Loucy (cell line): ENCODE measurements around the gene PSMG3.
A peak's percentile ranks its signal among the peaks of the same experiment; 100 is the strongest.

Experiments
- H2AFZ ChIP-seq: fragments of 200-600 bp; sonication (generic); 2 replicates; pipeline ENCODE4 v1.6.0; 2016; ENCODE audit warnings: antibody characterized with exemption, mild to moderate bottlenecking, low read length, moderate library complexity
- H3F3A ChIP-seq: fragments of 200-600 bp; 2 replicates; pipeline ENCODE4 v1.6.0; 2016; ENCODE audit warnings: antibody characterized with exemption, low read depth, mild to moderate bottlenecking
- H3K27me3 ChIP-seq: fragments of 200-600 bp; sonication (generic); 2 replicates; pipeline ENCODE4 v1.6.1; 2014; ENCODE audit warnings: low read length, mild to moderate bottlenecking; ENCODE audit not compliant: insufficient read depth, poor library complexity, severe bottlenecking
- H3K36me3 ChIP-seq: fragments of 200-600 bp; sonication (generic); 2 replicates; pipeline ENCODE4 v1.6.1; 2016; ENCODE audit warnings: low read length; ENCODE audit not compliant: insufficient read depth
- H3K4me1 ChIP-seq: fragments of 200-600 bp; sonication (generic); 2 replicates; pipeline ENCODE4 v1.5.1; 2014; ENCODE audit warnings: low read length, mild to moderate bottlenecking; ENCODE audit not compliant: insufficient read depth, poor library complexity, severe bottlenecking
- H3K4me2 ChIP-seq: fragments of 200-600 bp; sonication (generic); 2 replicates; pipeline ENCODE4 v1.6.0; 2014; ENCODE audit warnings: antibody characterized with exemption, low read length, low read depth, mild to moderate bottlenecking; ENCODE audit not compliant: poor library complexity, severe bottlenecking
- H3K4me3 ChIP-seq: fragments of 200-600 bp; sonication (generic); 2 replicates; pipeline ENCODE4 v1.5.1; 2014; ENCODE audit warnings: low read length, mild to moderate bottlenecking, mixed read lengths; ENCODE audit not compliant: poor library complexity, severe bottlenecking
- H3K79me2 ChIP-seq: fragments of 200-600 bp; sonication (generic); 2 replicates; pipeline ENCODE4 v1.6.1; 2014; ENCODE audit warnings: low read length; ENCODE audit not compliant: insufficient read depth
- H3K9ac ChIP-seq: fragments of 200-600 bp; sonication (generic); 2 replicates; pipeline ENCODE4 v1.6.0; 2014; ENCODE audit warnings: mild to moderate bottlenecking, low read depth, low read length, moderate library complexity; ENCODE audit not compliant: poor library complexity, severe bottlenecking
- H3K9me2 ChIP-seq: fragments of 200-600 bp; sonication (generic); replicated peaks from 2 replicates; pipeline ENCODE4 v1.6.1; 2016; ENCODE audit warnings: low read depth, low read length, mixed read lengths
- H3K9me3 ChIP-seq: fragments of 200-600 bp; sonication (generic); 2 replicates; pipeline ENCODE4 v1.6.1; 2014; ENCODE audit warnings: mild to moderate bottlenecking, antibody characterized with exemption, low read length, low read depth; ENCODE audit not compliant: insufficient read depth
- H4K20me1 ChIP-seq: fragments of 200-600 bp; sonication (generic); 2 replicates; pipeline ENCODE4 v1.6.0; 2014; ENCODE audit warnings: antibody characterized with exemption, low read length, mild to moderate bottlenecking; ENCODE audit not compliant: insufficient read depth, poor library complexity, severe bottlenecking
- CTCF ChIP-seq: fragments of 200-600 bp; sonication (generic); conservative IDR thresholded peaks from 2 replicates; pipeline ENCODE4 v1.5.1; 2014; ENCODE audit warnings: mild to moderate bottlenecking, antibody characterized with exemption, low read length
- EZH2phosphoT487 ChIP-seq: fragments of 200-600 bp; IDR thresholded peaks from 2 replicates; pipeline ENCODE4 v1.6.1; 2018; ENCODE audit warnings: antibody characterized with exemption, mild to moderate bottlenecking, moderate library complexity, borderline replicate concordance

PSMG3 gene

GRCh38 chr7:1534330-1535099 is 35.3 kb downstream of the PSMG3 start:
- peaks cover 83% of the 10 kb centered on the region for H4K20me1 ChIP-seq
- no peaks in the 10 kb centered on the region for H3K27me3 ChIP-seq
- peak overlapping the region; percentile 70 for H3K9ac ChIP-seq
- H3K79me2 ChIP-seq: peaks cover 94% of the 10 kb centered on the region
- no peaks in the 10 kb centered on the region for H3K9me3 ChIP-seq
- H3F3A ChIP-seq: no peaks in the 10 kb centered on the region
- H3K4me2 ChIP-seq: peak overlapping the region; percentile 90
- H3K4me3 ChIP-seq: peak overlapping the region; percentile 88
- no peak overlapping the region for H2AFZ ChIP-seq
- TF ChIP-seq EZH2phosphoT487: no peak
- no peak for TF ChIP-seq CTCF
- H3K4me1 ChIP-seq: peaks cover 34% of the 10 kb centered on the region
- H3K36me3 ChIP-seq: peaks cover 22% of the 10 kb centered on the region; the same call in 1 of the 2 replicates
- no peaks in the 10 kb centered on the region for H3K9me2 ChIP-seq

- H3K79me2 ChIP-seq: peaks cover 86% of the 10 kb centered on the region
- H3F3A ChIP-seq: no peaks in the 10 kb centered on the region
- H2AFZ ChIP-seq: no peak overlapping the region
- H3K9me3 ChIP-seq: no peaks in the 10 kb centered on the region
- peak overlapping the region; percentile 70 for H3K9ac ChIP-seq
- no peaks in the 10 kb centered on the region for H3K27me3 ChIP-seq
- no peak for TF ChIP-seq CTCF
- no peak for TF ChIP-seq EZH2phosphoT487
- H3K36me3 ChIP-seq: peaks cover 14% of the 10 kb centered on the region; the same call in 1 of the 2 replicates
- H3K4me3 ChIP-seq: peak overlapping the region; percentile 88
- no peaks in the 10 kb centered on the region for H3K9me2 ChIP-seq
- H3K4me1 ChIP-seq: peaks cover 36% of the 10 kb centered on the region
- H3K4me2 ChIP-seq: peak overlapping the region; percentile 90
- H4K20me1 ChIP-seq: peaks cover 76% of the 10 kb centered on the region
These were observed 36.1 kb downstream of the PSMG3 start for GRCh38 chr7:1533547-1534329.

- H3F3A ChIP-seq: no peaks in the 10 kb centered on the region
- H3K4me3 ChIP-seq: peak overlapping the region; percentile 88
- no peak overlapping the region for H2AFZ ChIP-seq
- H3K36me3 ChIP-seq: peaks cover 13% of the 10 kb centered on the region; the same call in 1 of the 2 replicates
- no peaks in the 10 kb centered on the region for H3K9me3 ChIP-seq
- peak overlapping the region; percentile 70 for H3K9ac ChIP-seq
- peaks cover 36% of the 10 kb centered on the region for H3K4me1 ChIP-seq
- TF ChIP-seq CTCF (no peak), EZH2phosphoT487 (no peak)
- peaks cover 71% of the 10 kb centered on the region for H4K20me1 ChIP-seq
- no peaks in the 10 kb centered on the region for H3K27me3 ChIP-seq
- H3K79me2 ChIP-seq: peaks cover 81% of the 10 kb centered on the region
- H3K9me2 ChIP-seq: no peaks in the 10 kb centered on the region
- peak overlapping the region; percentile 90 for H3K4me2 ChIP-seq
These were observed 36.6 kb downstream of the PSMG3 start for GRCh38 chr7:1533255-1533546.
